ENCODE data around the gene INS.
"Not testable (repeated sequence)": the region's sequence is repeated elsewhere in the genome, so short reads cannot be mapped to it uniquely, and the experiment has no call there.

INS gene

GRCh38 chr11:2128130-2128510 is 32.9 kb downstream of the INS start:
- in situ Hi-C loops (cut with MboI; ENCODE audit: low pct_unique_long_range_greater_than_20kb, low sequenced_read_pairs, unreplicated experiment) = no loop called here
- DNase-seq (ENCODE audit: low spot score) = no peak
- TF ChIP-seq, protein P1, sequence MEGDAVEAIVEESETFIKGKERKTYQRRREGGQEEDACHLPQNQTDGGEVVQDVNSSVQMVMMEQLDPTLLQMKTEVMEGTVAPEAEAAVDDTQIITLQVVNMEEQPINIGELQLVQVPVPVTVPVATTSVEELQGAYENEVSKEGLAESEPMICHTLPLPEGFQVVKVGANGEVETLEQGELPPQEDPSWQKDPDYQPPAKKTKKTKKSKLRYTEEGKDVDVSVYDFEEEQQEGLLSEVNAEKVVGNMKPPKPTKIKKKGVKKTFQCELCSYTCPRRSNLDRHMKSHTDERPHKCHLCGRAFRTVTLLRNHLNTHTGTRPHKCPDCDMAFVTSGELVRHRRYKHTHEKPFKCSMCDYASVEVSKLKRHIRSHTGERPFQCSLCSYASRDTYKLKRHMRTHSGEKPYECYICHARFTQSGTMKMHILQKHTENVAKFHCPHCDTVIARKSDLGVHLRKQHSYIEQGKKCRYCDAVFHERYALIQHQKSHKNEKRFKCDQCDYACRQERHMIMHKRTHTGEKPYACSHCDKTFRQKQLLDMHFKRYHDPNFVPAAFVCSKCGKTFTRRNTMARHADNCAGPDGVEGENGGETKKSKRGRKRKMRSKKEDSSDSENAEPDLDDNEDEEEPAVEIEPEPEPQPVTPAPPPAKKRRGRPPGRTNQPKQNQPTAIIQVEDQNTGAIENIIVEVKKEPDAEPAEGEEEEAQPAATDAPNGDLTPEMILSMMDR (IDR thresholded peaks at IDR 0.05; ENCODE audit: extremely low read depth, insufficient read depth, missing control alignments) = no peak

GRCh38 chr11:2127482-2128129 is 33.4 kb downstream of the INS start:
- in situ Hi-C loops (cut with MboI; ENCODE audit: low pct_unique_long_range_greater_than_20kb, low sequenced_read_pairs, unreplicated experiment) = no loop called here
- DNase-seq (ENCODE audit: low spot score) = no peak
- TF ChIP-seq, protein P1 (IDR thresholded peaks at IDR 0.05; ENCODE audit: extremely low read depth, insufficient read depth, missing control alignments) = no peak

DNA sequence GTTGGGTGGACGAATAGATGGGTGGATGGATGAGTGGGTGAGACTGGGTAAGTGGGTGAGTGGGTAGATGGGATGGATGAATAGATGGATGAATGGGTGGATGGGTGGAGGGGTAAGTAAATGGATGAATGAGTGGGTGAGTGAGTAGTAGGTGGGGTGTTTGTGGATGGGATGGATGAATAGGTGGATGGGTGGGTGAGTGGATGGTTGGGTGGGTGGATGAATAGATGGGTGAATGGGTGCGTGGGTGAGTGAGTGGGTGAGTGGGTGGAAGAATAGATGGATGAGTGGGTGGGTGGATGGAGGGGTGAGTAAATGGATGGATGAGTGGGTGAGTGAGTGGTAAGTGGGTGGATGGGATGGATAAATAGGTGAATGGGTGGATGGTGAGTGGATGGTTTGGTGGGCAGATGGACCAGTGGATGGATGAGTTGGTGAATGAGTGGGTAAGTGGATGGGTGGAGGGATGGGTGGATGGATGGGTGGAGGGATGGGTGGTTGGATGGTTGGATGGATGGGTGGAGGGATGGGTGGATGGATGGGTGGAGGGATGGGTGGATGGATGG is 34.4 kb downstream of the INS start:
- in situ Hi-C loops (cut with MboI; ENCODE audit: low pct_unique_long_range_greater_than_20kb, low sequenced_read_pairs, unreplicated experiment) = no loop called here
- TF ChIP-seq, protein P1 (IDR thresholded peaks at IDR 0.05; ENCODE audit: extremely low read depth, insufficient read depth, missing control alignments) = no peak
- no peak for DNase-seq (ENCODE audit: low spot score)

DNA sequence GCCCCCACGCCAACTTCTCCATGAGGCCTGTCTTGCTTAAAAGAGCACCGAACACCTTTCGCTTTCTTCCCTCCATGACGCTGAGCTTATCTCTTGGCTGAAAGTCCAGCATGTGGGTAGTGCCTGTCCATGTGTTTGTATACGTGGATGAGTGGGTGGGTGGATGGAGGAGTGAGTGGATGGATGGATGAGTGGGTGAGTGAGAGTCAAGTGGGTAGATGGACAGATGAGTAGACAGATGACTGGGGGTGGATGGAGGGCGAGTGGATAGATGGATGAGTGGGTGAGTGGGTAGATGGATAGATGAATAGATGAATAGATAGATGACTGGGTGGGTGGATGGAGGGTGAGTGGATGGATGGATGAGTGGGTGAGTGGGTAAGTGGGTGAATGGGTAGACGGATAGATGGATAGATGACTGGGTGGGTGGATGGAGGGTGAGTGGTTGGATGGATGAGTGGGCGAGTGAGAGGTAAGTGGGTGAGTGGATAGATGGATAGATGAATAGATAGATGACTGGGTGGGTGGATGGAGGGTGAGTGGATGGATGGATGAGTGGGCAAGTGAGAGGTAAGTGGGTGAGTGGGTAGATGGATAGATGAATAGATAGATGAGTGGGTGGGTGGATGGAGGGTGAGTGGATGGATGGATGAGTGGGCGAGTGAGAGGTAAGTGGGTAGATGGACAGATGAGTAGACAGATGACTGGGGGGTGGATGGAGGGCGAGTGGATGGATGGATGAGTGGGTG is 36.1 kb downstream of the INS start:
- DNase-seq (ENCODE audit: low spot score); in situ Hi-C loops (cut with MboI; ENCODE audit: low pct_unique_long_range_greater_than_20kb, low sequenced_read_pairs, unreplicated experiment): not testable (repeated sequence)

- DNase-seq (ENCODE audit: low spot score) = no peak
- in situ Hi-C loops (cut with MboI; ENCODE audit: low pct_unique_long_range_greater_than_20kb, low sequenced_read_pairs, unreplicated experiment) = no loop called here
- TF ChIP-seq, protein P1 (IDR thresholded peaks at IDR 0.05; ENCODE audit: extremely low read depth, insufficient read depth, missing control alignments) = no peak
Measured at GRCh38 chr11:2123628-2123960, 37.4 kb downstream of the INS start.

GRCh38 chr11:2122907-2123627 is 37.9 kb downstream of the INS start:
- in situ Hi-C loops (cut with MboI; ENCODE audit: low pct_unique_long_range_greater_than_20kb, low sequenced_read_pairs, unreplicated experiment) = no loop called here
- no peak for DNase-seq (ENCODE audit: low spot score)
- TF ChIP-seq, protein P1 (IDR thresholded peaks at IDR 0.05; ENCODE audit: extremely low read depth, insufficient read depth, missing control alignments) = no peak

Data from GM13977 (cell line).